ENCODE results near the gene ABHD1. TPM values are rescaled to one million over a fixed set of nuclear protein-coding genes. Genes with fewer than 3 reads are reported as not detected.

ABHD1 gene
- total RNA-seq, 1 experiment from 2014 or later, result 0.18 TPM

DNA sequence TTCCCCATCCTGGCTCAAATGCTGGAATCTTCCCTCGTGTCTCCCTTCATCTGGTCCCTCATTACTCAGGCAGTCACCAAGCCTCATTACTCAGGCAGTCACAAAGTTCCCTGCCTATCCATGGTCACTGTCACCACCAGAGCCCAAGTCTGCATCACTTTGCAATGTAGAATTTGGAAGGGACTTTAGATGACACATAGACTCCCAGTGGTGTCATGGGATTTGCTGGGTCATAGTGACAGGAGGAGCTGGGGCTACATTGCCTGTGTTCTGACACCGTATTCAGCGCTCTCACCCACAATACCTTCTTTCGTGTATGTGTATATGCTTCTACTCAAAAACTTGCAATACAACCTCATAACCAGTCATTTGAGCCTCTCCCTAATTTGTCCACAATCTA, 47.3 kb upstream of the ABHD1 start:
- H3K36me3 Mint-ChIP-seq (ENCODE audit: insufficient read depth, unreplicated experiment), result peaks cover 6% of the 10 kb centered on the region

DNA sequence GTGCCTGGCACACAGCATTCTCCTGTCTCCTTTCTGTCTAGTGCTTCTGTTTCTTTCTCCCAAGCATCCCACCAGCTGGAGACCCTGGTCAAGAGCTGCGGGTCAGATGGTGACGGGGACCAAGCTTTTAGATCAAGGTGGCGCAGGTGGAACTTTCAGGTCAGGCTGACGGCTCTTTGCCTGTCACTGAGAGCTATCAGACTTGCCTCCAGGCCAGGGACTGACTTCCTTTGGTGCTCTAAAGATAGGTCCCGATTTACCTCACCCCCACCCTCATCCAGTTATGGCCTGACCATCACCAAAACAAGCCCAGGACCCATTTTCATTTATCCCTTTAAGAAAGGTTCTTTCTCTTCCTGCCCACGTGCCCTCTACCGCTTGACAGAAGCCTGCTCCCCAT, 46.4 kb upstream of the ABHD1 start:
- CTCF ChIA-PET, result no interaction called here
- no TSS peak for BruUV-seq (replicated peaks)
- H3K9me3 Mint-ChIP-seq (ENCODE audit: unreplicated experiment), result no peaks in the 10 kb centered on the region
- no peak overlapping the region for H3K4me3 Mint-ChIP-seq (ENCODE audit: unreplicated experiment)
- Histone ChIP-seq H3K36me3 (ENCODE audit: control insufficient read depth, insufficient read depth, low read length) (no peaks in the 10 kb centered on the region), H3K27me3 (replicated peaks; ENCODE audit: control insufficient read depth, insufficient read depth, low read length) (no peaks in the 10 kb centered on the region), H3K4me1 (peaks cover 7% of the 10 kb centered on the region), H3K9me3 (no peaks in the 10 kb centered on the region), H3K4me3 (ENCODE audit: low read depth, low read length) (no peak overlapping the region)
- intact Hi-C loops (cut with micrococcal nuclease; ENCODE audit: unreplicated experiment), result no loop called here
- no peak for DNase-seq
- H3K4me1 Mint-ChIP-seq (ENCODE audit: low read depth, unreplicated experiment), result peaks cover 10% of the 10 kb centered on the region
- no peak overlapping the region for H3K27ac Mint-ChIP-seq (ENCODE audit: unreplicated experiment)
- POLR2A ChIA-PET, result no interaction called here
- H3K36me3 Mint-ChIP-seq (ENCODE audit: insufficient read depth, unreplicated experiment), result peaks cover 6% of the 10 kb centered on the region
- peaks cover 19% of the 10 kb centered on the region for H3K27me3 Mint-ChIP-seq (ENCODE audit: insufficient read depth, unreplicated experiment)
- TF ChIP-seq, protein P1, sequence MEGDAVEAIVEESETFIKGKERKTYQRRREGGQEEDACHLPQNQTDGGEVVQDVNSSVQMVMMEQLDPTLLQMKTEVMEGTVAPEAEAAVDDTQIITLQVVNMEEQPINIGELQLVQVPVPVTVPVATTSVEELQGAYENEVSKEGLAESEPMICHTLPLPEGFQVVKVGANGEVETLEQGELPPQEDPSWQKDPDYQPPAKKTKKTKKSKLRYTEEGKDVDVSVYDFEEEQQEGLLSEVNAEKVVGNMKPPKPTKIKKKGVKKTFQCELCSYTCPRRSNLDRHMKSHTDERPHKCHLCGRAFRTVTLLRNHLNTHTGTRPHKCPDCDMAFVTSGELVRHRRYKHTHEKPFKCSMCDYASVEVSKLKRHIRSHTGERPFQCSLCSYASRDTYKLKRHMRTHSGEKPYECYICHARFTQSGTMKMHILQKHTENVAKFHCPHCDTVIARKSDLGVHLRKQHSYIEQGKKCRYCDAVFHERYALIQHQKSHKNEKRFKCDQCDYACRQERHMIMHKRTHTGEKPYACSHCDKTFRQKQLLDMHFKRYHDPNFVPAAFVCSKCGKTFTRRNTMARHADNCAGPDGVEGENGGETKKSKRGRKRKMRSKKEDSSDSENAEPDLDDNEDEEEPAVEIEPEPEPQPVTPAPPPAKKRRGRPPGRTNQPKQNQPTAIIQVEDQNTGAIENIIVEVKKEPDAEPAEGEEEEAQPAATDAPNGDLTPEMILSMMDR (IDR thresholded peaks at IDR 0.05; ENCODE audit: insufficient read depth in 1 of 2, low read depth in 1 of 2, low read length in 1 of 2, severe bottlenecking in 1 of 2, unreplicated experiment in 1 of 2), result no peak

More for the DNA sequence above, 47.3 kb upstream of the ABHD1 start:
- no peak overlapping the region for H3K4me3 Mint-ChIP-seq (ENCODE audit: unreplicated experiment)
- no peaks in the 10 kb centered on the region for H3K9me3 Mint-ChIP-seq (ENCODE audit: unreplicated experiment)
- DNase-seq, result no peak
- H3K4me3 ChIP-seq (ENCODE audit: low read depth, low read length), result no peak overlapping the region
- ChIA-PET POLR2A (no interaction called here), CTCF (no interaction called here)
- BruUV-seq (replicated peaks), result no TSS peak
- H3K9me3 ChIP-seq, result no peaks in the 10 kb centered on the region
- TF ChIP-seq, protein P1 (IDR thresholded peaks at IDR 0.05; ENCODE audit: insufficient read depth in 1 of 2, low read depth in 1 of 2, low read length in 1 of 2, severe bottlenecking in 1 of 2, unreplicated experiment in 1 of 2), result no peak
- intact Hi-C loops (cut with micrococcal nuclease; ENCODE audit: unreplicated experiment), result no loop called here
- no peaks in the 10 kb centered on the region for H3K27me3 ChIP-seq (replicated peaks; ENCODE audit: control insufficient read depth, insufficient read depth, low read length)
- H3K27ac Mint-ChIP-seq (ENCODE audit: unreplicated experiment), result no peak overlapping the region
- peaks cover 19% of the 10 kb centered on the region for H3K27me3 Mint-ChIP-seq (ENCODE audit: insufficient read depth, unreplicated experiment)
- H3K4me1 ChIP-seq, result peaks cover under 1% of the 10 kb centered on the region
- peaks cover 8% of the 10 kb centered on the region for H3K4me1 Mint-ChIP-seq (ENCODE audit: low read depth, unreplicated experiment)
- H3K36me3 ChIP-seq (ENCODE audit: control insufficient read depth, insufficient read depth, low read length), result no peaks in the 10 kb centered on the region

DNA sequence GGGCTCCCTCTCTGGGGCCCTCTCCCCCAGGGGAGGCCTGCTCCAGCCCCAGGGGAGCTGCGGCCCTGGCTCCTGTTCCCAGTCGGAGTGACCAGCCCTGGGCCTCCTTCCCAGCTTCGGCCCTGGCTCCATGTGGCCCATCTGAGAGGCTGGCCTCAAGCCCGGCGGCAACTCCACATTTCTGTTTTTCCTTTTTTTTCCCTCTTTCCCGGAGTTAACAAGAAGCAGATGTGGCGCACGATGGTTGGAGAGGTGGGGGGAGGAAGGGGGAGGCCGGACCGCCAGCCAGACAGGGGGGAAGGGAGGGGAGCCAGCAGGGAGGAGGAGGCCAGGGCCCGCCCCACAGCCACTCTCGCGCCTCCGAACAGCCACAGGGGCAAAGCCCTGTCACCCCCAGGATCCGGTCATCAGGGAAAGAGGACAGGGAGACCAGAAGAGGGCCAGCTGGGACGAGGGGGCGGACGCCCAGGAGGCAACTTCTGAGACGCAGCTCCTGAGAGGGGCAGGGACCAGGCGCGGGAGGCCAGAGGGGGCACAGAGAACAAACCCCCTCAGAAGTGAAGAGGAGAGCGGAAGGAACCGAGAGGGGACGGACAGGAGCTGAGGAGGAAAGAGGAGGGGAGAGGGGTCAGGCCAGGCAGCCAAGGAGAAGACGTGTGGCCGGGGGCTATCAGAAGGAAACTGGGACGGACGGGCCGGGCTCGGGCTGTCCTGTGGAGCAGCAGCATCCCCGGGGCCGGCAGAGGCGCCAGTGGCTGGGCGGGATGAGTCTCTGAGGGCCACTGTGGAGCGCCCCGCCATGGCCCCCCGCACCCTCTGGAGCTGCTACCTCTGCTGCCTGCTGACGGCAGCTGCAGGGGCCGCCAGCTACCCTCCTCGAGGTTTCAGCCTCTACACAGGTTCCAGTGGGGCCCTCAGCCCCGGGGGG, 45.1 kb upstream of the ABHD1 start, which contains the start of gene EMILIN1:
Gene EMILIN1 (plus strand): TSS at position 349 of the 928 bp plus-strand sequence. CDS start 451 bp downstream, at position 800.
- TF ChIP-seq, protein P1 (IDR thresholded peaks at IDR 0.05; ENCODE audit: insufficient read depth in 1 of 2, low read depth in 1 of 2, low read length in 1 of 2, severe bottlenecking in 1 of 2, unreplicated experiment in 1 of 2), result no peak
- Histone ChIP-seq H3K4me1 (peaks cover 7% of the 10 kb centered on the region), H3K27me3 (replicated peaks; ENCODE audit: control insufficient read depth, insufficient read depth, low read length) (no peaks in the 10 kb centered on the region), H3K36me3 (ENCODE audit: control insufficient read depth, insufficient read depth, low read length) (no peaks in the 10 kb centered on the region), H3K4me3 (ENCODE audit: low read depth, low read length) (no peak within 1 kb of the TSS), H3K9me3 (no peaks in the 10 kb centered on the region)
- CTCF ChIA-PET, result no interaction called here
- Mint-ChIP-seq H3K4me1 (ENCODE audit: low read depth, unreplicated experiment) (peaks cover 10% of the 10 kb centered on the region), H3K36me3 (ENCODE audit: insufficient read depth, unreplicated experiment) (peaks cover 6% of the 10 kb centered on the region), H3K27ac (ENCODE audit: unreplicated experiment) (peak within 1 kb of the TSS; percentile 8), H3K27me3 (ENCODE audit: insufficient read depth, unreplicated experiment) (peaks cover 19% of the 10 kb centered on the region), H3K9me3 (ENCODE audit: unreplicated experiment) (no peaks in the 10 kb centered on the region), H3K4me3 (ENCODE audit: unreplicated experiment) (no peak within 1 kb of the TSS)
- POLR2A ChIA-PET, result interaction anchor here (0.5 kb wide), 2 partner anchors 232 to 297 kb away, joined by 3 read pairs; no protein-coding TSS in a partner anchor
- DNase-seq, result no peak
- intact Hi-C loops (cut with micrococcal nuclease; ENCODE audit: unreplicated experiment), result no loop called here
- BruUV-seq (replicated peaks), result no TSS peak

All from Caco-2 (cell line).